ENCODE data around the gene INPP4B. TPM values are rescaled to one million over a fixed set of nuclear protein-coding genes. Genes with fewer than 3 reads are reported as not detected.

Gene INPP4B
- polyA plus RNA-seq, 6 donors from 2014 or later: 0.13 to 0.39 (median 0.16) TPM; not detected in 1

DNA sequence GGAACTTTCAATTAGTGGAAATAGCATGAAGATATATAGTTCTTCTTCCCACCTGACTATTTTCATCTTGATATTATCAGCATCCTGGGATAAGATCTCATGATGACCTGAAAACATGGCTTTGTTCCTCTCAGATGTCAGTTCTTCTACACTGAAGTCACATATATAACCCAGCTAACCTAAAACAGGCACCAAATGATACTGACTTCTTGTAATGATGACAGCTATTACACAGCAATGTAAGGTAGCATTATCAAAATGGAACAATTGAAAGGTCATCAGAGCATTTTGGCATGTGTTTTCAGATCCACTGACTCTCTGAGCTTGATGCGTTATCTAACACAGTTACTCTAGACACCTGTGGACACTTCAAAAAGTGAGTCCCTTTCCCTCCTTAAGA is 469.9 kb downstream of the INPP4B start:
- no peak for DNase-seq
- ATAC-seq (ENCODE audit: low read depth in 2 of 2): no peak
- Mint-ChIP-seq H3K27me3 (no peaks in the 10 kb centered on the region), H3K36me3 (no peaks in the 10 kb centered on the region), H3K9me3 (peaks cover 0 to under 1% (median 0%) of the 10 kb centered on the region in 7 donors), H3K4me1 (no peaks in the 10 kb centered on the region), H3K27ac (no peak overlapping the region), H3K4me3 (no peak overlapping the region)

DNA sequence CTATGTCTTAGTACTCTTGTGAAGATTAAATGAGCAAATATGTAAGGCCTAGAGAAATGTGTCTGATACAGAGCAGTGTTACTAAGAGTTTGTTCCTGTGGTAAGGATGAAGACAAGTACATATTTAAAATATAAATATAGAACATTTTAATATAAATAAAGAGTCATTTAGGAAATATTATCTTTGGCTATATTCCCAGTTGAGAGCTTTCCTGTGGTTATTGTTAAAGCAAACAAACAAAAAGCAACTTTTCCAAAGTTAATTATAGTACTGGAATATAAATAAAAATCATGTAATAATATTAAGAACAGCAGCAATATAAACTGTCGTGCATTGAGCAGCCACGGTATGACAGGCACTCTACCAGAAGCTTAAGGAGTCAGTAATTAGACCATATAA is 472.5 kb downstream of the INPP4B start:
- H3K4me1 Mint-ChIP-seq: no peaks in the 10 kb centered on the region
- no peaks in the 10 kb centered on the region for H3K36me3 Mint-ChIP-seq

DNA sequence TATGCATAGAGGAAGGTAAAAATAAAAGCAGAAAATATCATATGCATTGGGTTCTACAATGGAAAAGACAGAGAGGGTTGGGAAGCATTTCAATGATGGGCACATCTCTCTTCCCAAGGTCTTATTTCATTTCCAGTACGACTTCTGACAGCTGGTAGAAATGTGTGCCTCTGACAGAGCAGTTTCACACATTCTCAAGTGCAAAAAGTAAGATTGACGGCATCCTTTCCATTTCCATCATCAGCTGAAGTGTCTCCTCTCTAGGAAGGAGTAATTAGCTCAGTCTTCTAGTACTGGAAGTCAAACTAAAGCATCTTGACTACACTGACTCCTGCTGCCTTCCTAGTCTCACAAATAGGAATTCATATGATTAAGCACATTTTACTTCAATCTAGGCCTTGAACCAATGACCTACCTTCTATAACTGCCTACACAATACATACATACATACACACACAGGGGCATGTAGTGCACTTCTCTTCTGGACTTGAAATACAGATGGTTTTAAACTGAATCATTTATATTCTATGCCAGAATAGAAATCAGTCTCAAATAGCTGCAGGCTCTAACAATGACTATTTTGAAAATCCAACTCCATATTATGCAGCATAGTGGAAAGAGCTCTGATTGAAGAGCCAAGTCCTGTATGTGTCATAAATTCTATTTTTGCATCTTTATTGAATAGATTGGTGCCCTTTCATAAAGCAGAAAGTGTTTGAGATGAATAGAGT is 473.4 kb downstream of the INPP4B start:
- DNase-seq: no peak
- Mint-ChIP-seq H3K27ac (no peak overlapping the region), H3K36me3 (no peaks in the 10 kb centered on the region), H3K9me3 (peaks cover 0 to 9% (median 2%) of the 10 kb centered on the region in 7 donors), H3K4me3 (no peak overlapping the region), H3K4me1 (no peaks in the 10 kb centered on the region), H3K27me3 (no peaks in the 10 kb centered on the region)
- no peak for ATAC-seq (ENCODE audit: low read depth in 2 of 2)

More for the DNA sequence above, 472.5 kb downstream of the INPP4B start:
- DNase-seq (no peak), ATAC-seq (ENCODE audit: low read depth in 2 of 2) (no peak)
- Mint-ChIP-seq H3K4me3 (no peak overlapping the region), H3K27ac (no peak overlapping the region), H3K27me3 (no peaks in the 10 kb centered on the region), H3K9me3 (peaks cover 0 to 7% (median 2%) of the 10 kb centered on the region in 7 donors)

DNA sequence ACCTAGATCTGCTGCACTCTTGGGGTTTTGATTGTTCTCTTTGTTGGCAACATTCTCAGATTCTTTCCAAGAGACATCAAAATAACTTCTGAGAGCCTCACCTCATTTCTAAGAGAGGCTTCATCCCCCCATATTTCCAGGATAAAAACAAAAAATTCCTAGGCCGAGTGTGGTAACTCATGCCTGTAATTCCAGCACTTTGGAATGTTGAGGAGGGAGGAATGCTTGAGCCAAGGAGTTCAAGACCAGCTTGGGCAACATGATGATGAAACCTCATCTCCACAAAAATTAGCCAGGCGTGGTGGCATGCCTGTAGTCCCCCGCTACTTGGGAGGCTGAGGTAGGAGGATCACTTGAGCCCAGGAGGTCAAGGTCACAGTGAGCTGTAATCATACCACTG is 477.0 kb downstream of the INPP4B start:
- no peak for DNase-seq
- Mint-ChIP-seq H3K27me3 (no peaks in the 10 kb centered on the region), H3K4me1 (no peaks in the 10 kb centered on the region), H3K4me3 (no peak overlapping the region), H3K36me3 (no peaks in the 10 kb centered on the region), H3K27ac (no peak overlapping the region), H3K9me3 (peaks cover 0 to 9% (median 2%) of the 10 kb centered on the region in 7 donors)
- no peak for ATAC-seq (ENCODE audit: low read depth in 2 of 2)

DNA sequence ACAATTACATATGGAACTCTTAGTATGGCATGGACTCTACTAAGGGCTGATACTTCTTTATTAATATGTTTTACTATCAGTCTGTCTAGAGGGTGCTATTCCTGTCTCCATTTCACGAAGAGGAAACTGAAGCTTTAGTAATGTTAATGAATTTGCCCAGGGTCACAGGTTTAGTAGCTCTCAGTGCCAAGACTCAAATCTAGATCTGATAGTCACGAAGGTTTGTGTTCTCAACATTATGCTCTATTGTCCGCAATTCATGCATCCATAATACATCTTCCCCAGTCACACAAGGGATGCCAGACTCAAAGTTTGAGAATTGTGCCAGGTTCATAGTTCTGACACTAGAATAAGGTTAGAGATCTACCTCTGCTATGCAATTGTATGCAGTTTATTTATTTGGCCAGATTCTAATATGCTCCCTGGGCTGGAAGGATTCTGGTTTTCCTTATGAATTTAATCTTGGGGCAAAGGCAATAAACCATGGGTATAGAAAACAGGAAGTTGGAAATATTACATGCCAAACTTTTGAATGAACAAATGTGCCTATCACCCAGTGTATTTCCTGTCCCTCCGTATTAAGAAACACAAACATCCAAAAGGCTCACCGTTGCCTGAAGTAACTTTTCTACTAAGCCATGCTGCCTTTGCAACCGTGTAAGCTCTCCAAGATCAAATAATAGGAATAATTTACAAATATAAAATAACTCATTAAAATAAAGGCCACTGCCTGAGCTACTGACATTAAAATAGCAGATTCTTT is 478.5 kb downstream of the INPP4B start:
- H3K4me1 Mint-ChIP-seq: no peaks in the 10 kb centered on the region
- ATAC-seq (ENCODE audit: low read depth in 2 of 2) (no peak), DNase-seq (no peak)
- H3K9me3 Mint-ChIP-seq: peaks cover 0 to 9% (median 2%) of the 10 kb centered on the region in 7 donors
- H3K27ac Mint-ChIP-seq: no peak overlapping the region
- no peak overlapping the region for H3K4me3 Mint-ChIP-seq
- H3K36me3 Mint-ChIP-seq: no peaks in the 10 kb centered on the region
- no peaks in the 10 kb centered on the region for H3K27me3 Mint-ChIP-seq

DNA sequence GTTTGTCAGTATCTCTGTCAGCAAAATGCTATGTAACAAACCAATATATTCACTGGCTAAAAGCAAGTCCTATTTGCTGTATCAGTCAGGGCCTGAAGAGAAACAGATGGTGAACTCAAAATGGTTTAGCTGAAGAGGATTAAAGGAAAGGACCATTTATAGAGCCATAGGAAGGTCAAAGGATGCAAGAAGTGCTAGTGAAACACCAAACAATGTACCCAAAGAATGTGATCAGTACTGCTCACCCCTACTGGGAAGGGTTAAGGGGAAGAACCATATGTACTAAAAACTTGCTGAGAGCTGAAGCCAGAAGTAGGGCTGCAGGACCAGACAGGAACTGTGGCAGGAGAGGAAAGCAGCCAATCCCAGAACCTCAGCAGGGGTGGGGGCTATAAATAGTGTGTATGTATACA is 479.3 kb downstream of the INPP4B start:
- Mint-ChIP-seq H3K27ac (peak overlapping the region in 1 of 6 donors; percentile 53), H3K27me3 (no peaks in the 10 kb centered on the region), H3K4me3 (no peak overlapping the region), H3K36me3 (no peaks in the 10 kb centered on the region), H3K9me3 (peaks cover 0 to 10% (median 4%) of the 10 kb centered on the region in 7 donors), H3K4me1 (no peaks in the 10 kb centered on the region)
- DNase-seq (no peak), ATAC-seq (ENCODE audit: low read depth in 2 of 2) (no peak)

DNA sequence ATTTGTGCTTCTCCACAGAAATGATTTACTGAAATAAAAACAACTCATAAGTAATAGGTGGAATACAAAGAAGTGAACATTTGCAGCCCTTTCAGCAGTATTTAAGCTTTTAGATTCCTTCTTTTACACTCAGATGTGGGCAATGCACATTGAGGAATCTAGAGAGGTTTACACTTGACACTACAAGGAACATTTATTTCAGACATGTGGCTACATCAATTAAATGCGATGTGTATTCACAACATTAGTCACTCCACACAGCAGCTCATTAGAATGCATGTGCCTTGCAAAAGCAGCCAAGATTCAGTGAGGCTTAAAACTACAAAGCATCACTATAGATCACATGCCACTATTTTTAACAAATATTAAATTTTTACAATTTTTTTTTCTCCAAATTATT is 480.7 kb downstream of the INPP4B start:
- ATAC-seq (ENCODE audit: low read depth in 2 of 2): no peak
- H3K4me1 Mint-ChIP-seq: no peaks in the 10 kb centered on the region
- peaks cover 0 to 6% (median 4%) of the 10 kb centered on the region in 7 donors for H3K9me3 Mint-ChIP-seq
- no peak overlapping the region for H3K27ac Mint-ChIP-seq
- H3K4me3 Mint-ChIP-seq: no peak overlapping the region
- DNase-seq: no peak
- H3K36me3 Mint-ChIP-seq: no peaks in the 10 kb centered on the region
- H3K27me3 Mint-ChIP-seq: no peaks in the 10 kb centered on the region

DNA sequence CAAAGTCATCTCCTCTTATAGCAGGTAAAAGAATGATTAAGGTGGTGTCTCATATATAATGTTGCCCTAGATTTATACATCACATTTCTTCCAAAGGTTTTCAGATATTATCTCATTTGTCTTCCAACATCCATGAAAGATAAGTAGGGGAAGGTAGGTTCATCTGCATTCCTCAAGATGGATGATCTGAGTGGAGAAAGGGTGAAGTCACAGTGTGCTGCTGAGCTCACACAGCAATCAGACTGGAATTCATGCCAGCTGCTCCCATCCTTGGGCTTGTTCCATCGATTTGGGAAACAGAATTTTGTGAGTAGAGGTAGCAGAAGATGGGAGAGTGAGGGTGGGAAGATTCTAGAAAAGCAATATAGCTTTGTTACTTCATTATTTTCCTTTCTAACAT is 482.4 kb downstream of the INPP4B start:
- no peak overlapping the region for H3K27ac Mint-ChIP-seq
- no peak for ATAC-seq (ENCODE audit: low read depth in 2 of 2)

DNA sequence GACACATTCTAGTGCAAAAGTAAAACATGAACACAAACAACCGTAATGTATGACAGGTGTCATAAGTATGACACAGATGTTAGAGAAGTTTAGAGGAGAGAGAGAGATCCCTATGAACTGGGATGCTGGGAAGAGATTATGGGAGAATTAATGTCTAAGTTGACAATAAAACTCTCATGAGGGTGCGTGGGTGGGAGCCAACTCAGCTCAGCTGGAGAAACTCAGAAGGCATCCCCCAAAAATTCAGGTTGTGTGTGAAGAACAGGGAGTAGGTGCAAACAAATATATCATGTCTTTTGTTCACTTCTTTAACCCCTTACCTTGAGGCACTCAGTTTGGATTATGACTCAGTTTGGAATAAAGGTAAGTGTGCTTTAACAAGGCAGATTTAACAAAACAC is 484.1 kb downstream of the INPP4B start:
- ATAC-seq (ENCODE audit: low read depth in 2 of 2) (no peak), DNase-seq (no peak)
- Mint-ChIP-seq H3K27ac (peak overlapping the region in 1 of 6 donors; percentile 1), H3K4me3 (no peak overlapping the region), H3K36me3 (no peaks in the 10 kb centered on the region), H3K4me1 (no peaks in the 10 kb centered on the region), H3K27me3 (no peaks in the 10 kb centered on the region), H3K9me3 (peaks cover 0 to 6% (median 0%) of the 10 kb centered on the region in 7 donors)

More for the DNA sequence above, 482.4 kb downstream of the INPP4B start:
- no peaks in the 10 kb centered on the region for H3K4me1 Mint-ChIP-seq
- DNase-seq: no peak
- H3K27me3 Mint-ChIP-seq: no peaks in the 10 kb centered on the region
- H3K36me3 Mint-ChIP-seq: no peaks in the 10 kb centered on the region
- no peak overlapping the region for H3K4me3 Mint-ChIP-seq
- peaks cover 0 to 6% (median 2%) of the 10 kb centered on the region in 7 donors for H3K9me3 Mint-ChIP-seq

DNA sequence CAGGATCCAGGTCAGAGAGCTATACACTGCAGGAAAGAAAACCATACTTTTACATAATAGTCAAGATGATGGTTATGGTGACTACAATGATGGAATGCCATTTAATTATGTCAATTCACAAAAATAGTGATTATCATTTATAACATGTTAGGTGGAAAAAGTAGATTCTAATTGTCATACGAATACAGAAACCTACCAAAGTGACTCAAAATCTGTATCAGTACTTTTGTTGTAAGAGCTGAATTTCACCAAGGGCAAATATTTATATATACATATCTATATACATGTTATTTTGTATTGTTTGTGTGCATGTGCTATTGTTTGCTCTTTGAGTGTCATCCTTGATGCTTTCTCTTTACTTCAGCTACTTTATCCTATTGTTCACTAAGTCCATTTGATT is 485.4 kb downstream of the INPP4B start:
- DNase-seq: no peak
- H3K4me3 Mint-ChIP-seq: no peak overlapping the region

DNA sequence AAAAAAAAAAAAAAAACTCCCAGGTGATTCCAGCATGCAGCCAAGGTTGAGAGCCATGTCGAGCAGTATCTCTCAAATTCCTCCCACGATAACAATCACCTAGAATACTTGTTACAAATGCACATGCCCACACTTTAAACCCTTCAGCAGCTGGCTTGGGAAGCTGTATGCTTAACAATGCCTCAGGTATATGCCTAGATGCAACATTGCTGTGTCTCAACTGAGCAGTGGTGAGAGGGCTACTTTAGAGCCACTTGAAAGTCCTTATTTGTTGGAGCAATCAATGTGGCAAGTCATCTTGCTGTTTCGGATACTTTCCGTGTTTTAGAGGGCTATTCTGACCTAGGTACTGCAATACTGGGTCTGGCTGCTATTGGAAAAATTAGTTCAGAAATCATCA is 487.4 kb downstream of the INPP4B start:
- Mint-ChIP-seq H3K4me1 (peaks cover 6 to 9% (median 6%) of the 10 kb centered on the region in 3 donors), H3K36me3 (no peaks in the 10 kb centered on the region), H3K27me3 (no peaks in the 10 kb centered on the region), H3K4me3 (no peak overlapping the region), H3K27ac (peak overlapping the region in 1 of 6 donors; percentile 47), H3K9me3 (peaks cover 0 to 6% (median 0%) of the 10 kb centered on the region in 7 donors)
- DNase-seq (no peak), ATAC-seq (ENCODE audit: low read depth in 2 of 2) (no peak)

More for the DNA sequence above, 485.4 kb downstream of the INPP4B start:
- no peaks in the 10 kb centered on the region for H3K36me3 Mint-ChIP-seq
- no peak overlapping the region for H3K27ac Mint-ChIP-seq
- H3K9me3 Mint-ChIP-seq: peaks cover 0 to 6% (median 0%) of the 10 kb centered on the region in 7 donors
- H3K4me1 Mint-ChIP-seq: no peaks in the 10 kb centered on the region
- no peak for ATAC-seq (ENCODE audit: low read depth in 2 of 2)
- no peaks in the 10 kb centered on the region for H3K27me3 Mint-ChIP-seq

DNA sequence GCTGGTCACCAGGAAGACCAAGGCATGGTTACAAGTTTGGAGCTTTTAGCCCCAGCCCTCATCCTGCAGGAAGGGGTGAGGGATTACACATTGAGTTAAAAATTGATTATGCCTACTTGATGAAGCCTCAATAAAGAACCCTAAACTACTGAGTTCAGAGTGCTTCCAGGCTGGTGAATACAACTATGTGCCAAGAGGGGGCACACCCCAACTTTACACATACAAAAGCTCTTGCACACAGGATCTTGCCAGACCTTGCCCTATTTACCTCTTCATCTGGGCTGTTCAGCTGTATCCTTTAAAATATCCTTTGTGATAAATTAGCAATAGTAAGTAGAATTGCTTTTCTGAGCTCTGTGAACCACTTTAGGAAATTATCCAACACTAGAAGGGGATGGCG is 489.3 kb downstream of the INPP4B start:
- no peak overlapping the region for H3K4me3 Mint-ChIP-seq
- peaks cover 0 to 2% (median 0%) of the 10 kb centered on the region in 7 donors for H3K9me3 Mint-ChIP-seq
- no peaks in the 10 kb centered on the region for H3K36me3 Mint-ChIP-seq
- DNase-seq (no peak), ATAC-seq (ENCODE audit: low read depth in 2 of 2) (no peak)
- no peaks in the 10 kb centered on the region for H3K27me3 Mint-ChIP-seq
- H3K27ac Mint-ChIP-seq: no peak overlapping the region
- H3K4me1 Mint-ChIP-seq: peaks cover 6 to 9% (median 6%) of the 10 kb centered on the region in 3 donors

DNA sequence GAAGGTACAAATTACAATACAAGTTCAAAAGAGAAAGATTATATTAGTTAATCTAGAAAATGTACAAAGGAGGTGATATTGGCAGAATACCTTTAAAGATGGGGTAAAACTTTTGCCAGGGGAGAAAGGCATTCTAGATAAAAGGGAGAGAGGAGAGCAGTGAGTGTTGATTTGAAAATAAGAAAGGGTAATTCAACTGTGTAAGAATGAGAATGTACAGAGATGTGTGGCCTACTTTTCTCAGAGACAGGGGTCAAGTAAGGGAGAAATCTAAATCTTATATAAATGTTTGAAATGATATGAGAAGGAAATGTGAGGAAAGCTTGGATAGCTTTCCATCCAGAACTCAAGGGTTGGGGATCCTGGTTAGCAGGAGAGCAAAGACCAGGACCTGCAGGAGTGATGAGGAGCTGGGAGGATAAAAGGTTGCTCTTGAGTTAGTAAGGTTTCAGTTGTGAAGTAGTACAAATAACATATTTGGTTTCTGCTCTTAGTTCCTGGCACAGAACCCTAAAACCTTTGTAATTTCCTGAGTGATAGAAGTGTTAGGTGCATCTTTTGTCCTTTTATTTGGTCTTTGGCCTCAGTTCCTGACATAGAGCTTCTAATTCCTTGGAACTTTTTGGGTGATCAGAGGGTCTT is 489.9 kb downstream of the INPP4B start:
- DNase-seq (no peak), ATAC-seq (ENCODE audit: low read depth in 2 of 2) (no peak)
- H3K27ac Mint-ChIP-seq: no peak overlapping the region
- no peaks in the 10 kb centered on the region for H3K36me3 Mint-ChIP-seq
- H3K27me3 Mint-ChIP-seq: no peaks in the 10 kb centered on the region
- no peaks in the 10 kb centered on the region for H3K9me3 Mint-ChIP-seq
- peaks cover 6 to 9% (median 6%) of the 10 kb centered on the region in 3 donors for H3K4me1 Mint-ChIP-seq
- no peak overlapping the region for H3K4me3 Mint-ChIP-seq
